Karpas-422 (cell line): Measurements from ENCODE around the gene ANKS1B. TPM values are rescaled to one million over a fixed set of nuclear protein-coding genes. Genes with fewer than 3 reads are reported as not detected.
A peak's percentile ranks its signal among the peaks of the same experiment; 100 is the strongest.

Source experiments
- DNase-seq: peaks from one replicate; pipeline ENCODE4 v3.0.0-alpha.2; 2015
- H2AFZ ChIP-seq: fragments of 200-600 bp; sonication (generic); 2 replicates; pipeline ENCODE4 v1.6.1; 2014; ENCODE audit warnings: antibody characterized with exemption, low read length, mixed read lengths
- H3K27ac ChIP-seq: fragments of 200-600 bp; sonication (generic); 2 replicates; pipeline ENCODE4 v1.5.1; 2014; ENCODE audit warnings: mild to moderate bottlenecking, low read length, moderate library complexity
- H3K27me3 ChIP-seq: fragments of 200-600 bp; sonication (generic); 2 replicates; pipeline ENCODE4 v1.6.1; 2014; ENCODE audit warnings: low read length, mixed read lengths
- H3K36me3 ChIP-seq: fragments of 200-600 bp; sonication (generic); 2 replicates; pipeline ENCODE4 v1.6.1; 2014; ENCODE audit warnings: low read length, mixed read lengths; ENCODE audit not compliant: insufficient read depth
- H3K4me1 ChIP-seq: fragments of 200-600 bp; sonication (generic); 2 replicates; pipeline ENCODE4 v1.6.1; 2014; ENCODE audit warnings: mild to moderate bottlenecking, low read length, mixed read lengths
- H3K4me2 ChIP-seq: fragments of 200-600 bp; sonication (generic); 2 replicates; pipeline ENCODE4 v1.6.1; 2014; ENCODE audit warnings: low read length, low read depth, mild to moderate bottlenecking; ENCODE audit not compliant: poor library complexity, severe bottlenecking
- H3K4me3 ChIP-seq: fragments of 200-600 bp; sonication (generic); 2 replicates; pipeline ENCODE4 v1.5.1; 2014; ENCODE audit warnings: mild to moderate bottlenecking, antibody characterized with exemption, low read length, mixed read lengths
- H3K79me2 ChIP-seq: fragments of 200-600 bp; sonication (generic); 2 replicates; pipeline ENCODE4 v1.6.1; 2014; ENCODE audit warnings: mild to moderate bottlenecking, low read length, mixed read lengths
- H3K9ac ChIP-seq: fragments of 200-600 bp; sonication (generic); 2 replicates; pipeline ENCODE4 v1.6.0; 2014; ENCODE audit warnings: low read length
- H3K9me2 ChIP-seq: fragments of 200-600 bp; sonication (generic), shearing (Covaris generic); replicated peaks from 2 replicates; pipeline ENCODE4 v1.6.0; 2014; ENCODE audit warnings: mild to moderate bottlenecking, low read length, moderate library complexity; ENCODE audit not compliant: insufficient read depth
- H3K9me3 ChIP-seq: fragments of 300-700, 200-600 bp; sonication (generic); 2 replicates; pipeline ENCODE4 v1.6.1; 2014; ENCODE audit warnings: low read length, mixed read lengths
- H4K20me1 ChIP-seq: fragments of 200-600 bp; sonication (generic); 2 replicates; pipeline ENCODE4 v1.6.1; 2014; ENCODE audit warnings: mild to moderate bottlenecking, antibody characterized with exemption, low read length, low read depth; ENCODE audit not compliant: insufficient read depth
- total RNA-seq: library from RNA; depleted of rRNA; stranded (reverse); fragments of >200 nt; shearing (Covaris generic); gene quantifications from 2 replicates; pipeline ENCODE4 v1.2.3, GENCODE V29; 2014; ENCODE audit warnings: low replicate concordance

ANKS1B gene
- total RNA-seq, 1 experiment from 2014 or later, result 23.4 TPM

- peaks cover 5% of the 10 kb centered on the region for H3K9me3 ChIP-seq
- no peak overlapping the region for H3K4me2 ChIP-seq
- H3K9ac ChIP-seq, result no peak overlapping the region
- no peaks in the 10 kb centered on the region for H3K9me2 ChIP-seq
- peaks cover 5% of the 10 kb centered on the region; the same call in 1 of the 2 replicates for H3K36me3 ChIP-seq
- 0 out of 2 replicates have a peak overlapping the region, but pooled peaks have one; percentile 22 for H3K27ac ChIP-seq
- H3K4me1 ChIP-seq, result peaks cover 56% of the 10 kb centered on the region
- H3K4me3 ChIP-seq, result no peak overlapping the region
- peak; percentile 43 for DNase-seq
- no peaks in the 10 kb centered on the region for H4K20me1 ChIP-seq
- H3K79me2 ChIP-seq, result no peaks in the 10 kb centered on the region
- H3K27me3 ChIP-seq, result no peaks in the 10 kb centered on the region
- H2AFZ ChIP-seq, result 0 out of 2 replicates have a peak overlapping the region, but pooled peaks have one; percentile 3
These were observed 566.4 kb downstream of the ANKS1B start for GRCh38 chr12:99418379-99418778.

GRCh38 chr12:99413751-99414150, 571.0 kb downstream of the ANKS1B start:
- DNase-seq, result peak; percentile 45
- Histone ChIP-seq H2AFZ (peak overlapping the region; percentile 86), H3K9me2 (no peaks in the 10 kb centered on the region), H3K9me3 (peaks cover 5% of the 10 kb centered on the region), H3K9ac (peak overlapping the region; percentile 38), H3K36me3 (peaks cover 5% of the 10 kb centered on the region; the same call in 1 of the 2 replicates), H3K4me3 (no peak overlapping the region), H4K20me1 (no peaks in the 10 kb centered on the region), H3K4me2 (peak overlapping the region; percentile 10), H3K4me1 (peaks cover 35% of the 10 kb centered on the region), H3K27me3 (no peaks in the 10 kb centered on the region), H3K27ac (peak overlapping the region; percentile 54), H3K79me2 (no peaks in the 10 kb centered on the region)

GRCh38 chr12:99393763-99394162, 591.0 kb downstream of the ANKS1B start:
- DNase-seq, result peak; percentile 95
- H3K4me3 ChIP-seq, result peak overlapping the region; percentile 44
- H3K4me2 ChIP-seq, result peak overlapping the region; percentile 71

GRCh38 chr12:99392091-99392850, 592.5 kb downstream of the ANKS1B start:
- H3K4me2 ChIP-seq, result peak overlapping the region; percentile 71
- H3K9me3 ChIP-seq, result no peaks in the 10 kb centered on the region
- H3K36me3 ChIP-seq, result no peaks in the 10 kb centered on the region
- peak overlapping the region; percentile 52 for H3K4me3 ChIP-seq
- DNase-seq, result peak; percentile 90
- H3K27ac ChIP-seq, result peak overlapping the region; percentile 99
- H3K4me1 ChIP-seq, result peaks cover 97% of the 10 kb centered on the region
- no peaks in the 10 kb centered on the region for H4K20me1 ChIP-seq
- H3K9ac ChIP-seq, result peak overlapping the region; percentile 68
- H3K79me2 ChIP-seq, result no peaks in the 10 kb centered on the region
- H3K9me2 ChIP-seq, result no peaks in the 10 kb centered on the region
- H2AFZ ChIP-seq, result no peak overlapping the region
- H3K27me3 ChIP-seq, result no peaks in the 10 kb centered on the region

More at GRCh38 chr12:99393763-99394162, 591.0 kb downstream of the ANKS1B start:
- no peak overlapping the region for H2AFZ ChIP-seq
- H3K9me2 ChIP-seq, result no peaks in the 10 kb centered on the region
- H3K27ac ChIP-seq, result peak overlapping the region; percentile 99
- H3K36me3 ChIP-seq, result no peaks in the 10 kb centered on the region
- peak overlapping the region; percentile 68 for H3K9ac ChIP-seq
- no peaks in the 10 kb centered on the region for H3K27me3 ChIP-seq
- no peaks in the 10 kb centered on the region for H4K20me1 ChIP-seq
- no peaks in the 10 kb centered on the region for H3K79me2 ChIP-seq
- H3K4me1 ChIP-seq, result peaks cover 99% of the 10 kb centered on the region
- no peaks in the 10 kb centered on the region for H3K9me3 ChIP-seq

- peak overlapping the region; percentile 71 for H3K4me2 ChIP-seq
- peak overlapping the region; percentile 52 for H3K4me3 ChIP-seq
- no peaks in the 10 kb centered on the region for H3K36me3 ChIP-seq
- no peaks in the 10 kb centered on the region for H3K27me3 ChIP-seq
- peak overlapping the region; percentile 99 for H3K27ac ChIP-seq
- H2AFZ ChIP-seq, result no peak overlapping the region
- H3K79me2 ChIP-seq, result no peaks in the 10 kb centered on the region
- peak; percentile 53 for DNase-seq
- no peaks in the 10 kb centered on the region for H4K20me1 ChIP-seq
- H3K4me1 ChIP-seq, result peaks cover 93% of the 10 kb centered on the region
- H3K9me3 ChIP-seq, result no peaks in the 10 kb centered on the region
- H3K9me2 ChIP-seq, result no peaks in the 10 kb centered on the region
- H3K9ac ChIP-seq, result peak overlapping the region; percentile 68
These were observed 594.0 kb downstream of the ANKS1B start for GRCh38 chr12:99390707-99391106.

- Histone ChIP-seq H3K9ac (peak overlapping the region; percentile 68), H3K27ac (peak overlapping the region; percentile 99), H3K9me3 (no peaks in the 10 kb centered on the region), H3K4me1 (peaks cover 84% of the 10 kb centered on the region), H3K4me2 (peak overlapping the region; percentile 1), H3K79me2 (no peaks in the 10 kb centered on the region), H3K36me3 (no peaks in the 10 kb centered on the region), H4K20me1 (no peaks in the 10 kb centered on the region), H3K4me3 (no peak overlapping the region), H3K9me2 (no peaks in the 10 kb centered on the region), H3K27me3 (no peaks in the 10 kb centered on the region), H2AFZ (no peak overlapping the region)
- peak; percentile 52 for DNase-seq
These were observed 595.0 kb downstream of the ANKS1B start for GRCh38 chr12:99389751-99390150.

GRCh38 chr12:99388671-99389195, 596.0 kb downstream of the ANKS1B start:
- Histone ChIP-seq H3K4me3 (no peak overlapping the region), H3K27me3 (no peaks in the 10 kb centered on the region), H4K20me1 (no peaks in the 10 kb centered on the region), H3K9ac (peak overlapping the region; percentile 68), H3K79me2 (no peaks in the 10 kb centered on the region), H3K4me1 (peaks cover 81% of the 10 kb centered on the region), H3K9me2 (no peaks in the 10 kb centered on the region), H2AFZ (peak overlapping the region; percentile 9; the same call in 1 of the 2 replicates), H3K9me3 (no peaks in the 10 kb centered on the region), H3K36me3 (no peaks in the 10 kb centered on the region), H3K27ac (peak overlapping the region; percentile 99), H3K4me2 (peak overlapping the region; percentile 1)
- peak; percentile 64 for DNase-seq

GRCh38 chr12:99387661-99388060, 597.1 kb downstream of the ANKS1B start:
- no peak overlapping the region for H2AFZ ChIP-seq

More at GRCh38 chr12:99387661-99388060, 597.1 kb downstream of the ANKS1B start:
- Histone ChIP-seq H3K4me2 (peak overlapping the region; percentile 1), H4K20me1 (no peaks in the 10 kb centered on the region), H3K27me3 (no peaks in the 10 kb centered on the region), H3K9ac (no peak overlapping the region), H3K27ac (peak overlapping the region; percentile 99), H3K9me2 (no peaks in the 10 kb centered on the region), H3K79me2 (no peaks in the 10 kb centered on the region), H3K9me3 (no peaks in the 10 kb centered on the region), H3K36me3 (no peaks in the 10 kb centered on the region), H3K4me1 (peaks cover 80% of the 10 kb centered on the region), H3K4me3 (no peak overlapping the region)
- peak; percentile 32 for DNase-seq
